Left ventricle myocardium inferior (tissue), 1 donor: ENCODE results near the gene YARS1. TPM values are rescaled to one million over a fixed set of nuclear protein-coding genes. Genes with fewer than 3 reads are reported as not detected.

Experiments used
- DNase-seq: peaks from one replicate; pipeline ENCODE4 v3.0.0-alpha.2; 2020
- H3K27ac ChIP-seq: fragments of 200-600 bp; replicated peaks from 2 replicates; pipeline ENCODE4 v1.8.0; 2021
- H3K27me3 ChIP-seq: fragments of 200-600 bp; 2 replicates; pipeline ENCODE4 v1.8.0; 2021; ENCODE audit warnings: low read depth
- H3K36me3 ChIP-seq: fragments of 200-600 bp; 2 replicates; pipeline ENCODE4 v1.8.0; 2021
- H3K4me1 ChIP-seq: fragments of 200-600 bp; 2 replicates; pipeline ENCODE4 v1.8.0; 2021
- H3K4me3 ChIP-seq: fragments of 200-600 bp; 2 replicates; pipeline ENCODE4 v1.8.0; 2021; ENCODE audit warnings: mild to moderate bottlenecking, moderate library complexity
- H3K9me3 ChIP-seq: fragments of 200-600 bp; replicated peaks from 2 replicates; pipeline ENCODE4 v1.8.0; 2021
- CTCF ChIP-seq: fragments of 200-600 bp; IDR thresholded peaks from 2 replicates; pipeline ENCODE4 v1.8.0; 2021; ENCODE audit warnings: antibody characterized with exemption, mild to moderate bottlenecking, borderline replicate concordance
- intact Hi-C: fragments of 100-400 bp; cut with micrococcal nuclease; formaldehyde crosslinking; loops from one replicate; pipeline ENCODE4 v1.11.0; 2022
- total RNA-seq: library from RNA; stranded (reverse); fragmentation: NEBNext Ultra II Directional; extraction: Animal tissue kit (Norgen Biotek cat#: 25700); gene quantifications from one replicate; pipeline ENCODE4 v1.2.1, GENCODE V29; 2021
- donor health status: DM: no; HTN: yes; CAD: no; lungs with severe emphysema.

YARS1 gene
- total RNA-seq, 1 donor from 2014 or later: 35.5 TPM

- H3K36me3 ChIP-seq: no peaks in the 10 kb centered on the region
- DNase-seq: no peak
- H3K27ac ChIP-seq: no peak overlapping the region
- no peaks in the 10 kb centered on the region for H3K27me3 ChIP-seq
- no peak overlapping the region for H3K4me3 ChIP-seq
- no peak for TF ChIP-seq CTCF
- H3K4me1 ChIP-seq: peaks cover 25% of the 10 kb centered on the region
- no peaks in the 10 kb centered on the region for H3K9me3 ChIP-seq
- intact Hi-C loops: no loop called here
These were observed 57.0 kb downstream of the YARS1 start for GRCh38 chr1:32759997-32760623.

- intact Hi-C loops: no loop called here
- Histone ChIP-seq H3K4me3 (no peak overlapping the region), H3K27me3 (no peaks in the 10 kb centered on the region), H3K9me3 (no peaks in the 10 kb centered on the region), H3K4me1 (peaks cover 31% of the 10 kb centered on the region), H3K36me3 (no peaks in the 10 kb centered on the region), H3K27ac (no peak overlapping the region)
- no peak for TF ChIP-seq CTCF
- DNase-seq: no peak
These were observed 57.6 kb downstream of the YARS1 start for GRCh38 chr1:32759521-32759981.

GRCh38 chr1:32758795-32759430, 58.2 kb downstream of the YARS1 start:
- H3K9me3 ChIP-seq: no peaks in the 10 kb centered on the region
- H3K4me1 ChIP-seq: peaks cover 37% of the 10 kb centered on the region
- H3K36me3 ChIP-seq: no peaks in the 10 kb centered on the region
- H3K4me3 ChIP-seq: no peak overlapping the region
- H3K27me3 ChIP-seq: no peaks in the 10 kb centered on the region
- no peak for TF ChIP-seq CTCF
- DNase-seq: no peak
- no peak overlapping the region for H3K27ac ChIP-seq
- intact Hi-C loops: no loop called here

GRCh38 chr1:32758177-32758794, 58.9 kb downstream of the YARS1 start:
- no peaks in the 10 kb centered on the region for H3K27me3 ChIP-seq
- H3K27ac ChIP-seq: no peak overlapping the region
- no peak for TF ChIP-seq CTCF
- no peaks in the 10 kb centered on the region for H3K36me3 ChIP-seq
- H3K9me3 ChIP-seq: no peaks in the 10 kb centered on the region
- H3K4me1 ChIP-seq: peaks cover 42% of the 10 kb centered on the region
- no peak for DNase-seq
- no peak overlapping the region for H3K4me3 ChIP-seq
- intact Hi-C loops: no loop called here

- Histone ChIP-seq H3K27ac (no peak overlapping the region), H3K27me3 (no peaks in the 10 kb centered on the region), H3K4me1 (peaks cover 46% of the 10 kb centered on the region), H3K4me3 (no peak overlapping the region), H3K9me3 (no peaks in the 10 kb centered on the region), H3K36me3 (no peaks in the 10 kb centered on the region)
- intact Hi-C loops: no loop called here
- no peak for DNase-seq
- no peak for TF ChIP-seq CTCF
These were observed 59.8 kb downstream of the YARS1 start for GRCh38 chr1:32757213-32757895.
